NB4 (cell line): ENCODE measurements around the gene ASIP.

Experiments used
- POLR2A ChIP-seq: IDR thresholded peaks from 2 replicates; pipeline ENCODE4 v1.6.1; 2011; ENCODE audit warnings: mild to moderate bottlenecking; ENCODE audit not compliant: insufficient read length; ENCODE audit errors: extremely low read depth
- TF ChIP-seq, protein P1 (sequence below): IDR thresholded peaks from one replicate; pipeline ENCODE4 v1.5.1; 2012; ENCODE audit warnings: low read depth, low read length

- TF ChIP-seq, protein P1, sequence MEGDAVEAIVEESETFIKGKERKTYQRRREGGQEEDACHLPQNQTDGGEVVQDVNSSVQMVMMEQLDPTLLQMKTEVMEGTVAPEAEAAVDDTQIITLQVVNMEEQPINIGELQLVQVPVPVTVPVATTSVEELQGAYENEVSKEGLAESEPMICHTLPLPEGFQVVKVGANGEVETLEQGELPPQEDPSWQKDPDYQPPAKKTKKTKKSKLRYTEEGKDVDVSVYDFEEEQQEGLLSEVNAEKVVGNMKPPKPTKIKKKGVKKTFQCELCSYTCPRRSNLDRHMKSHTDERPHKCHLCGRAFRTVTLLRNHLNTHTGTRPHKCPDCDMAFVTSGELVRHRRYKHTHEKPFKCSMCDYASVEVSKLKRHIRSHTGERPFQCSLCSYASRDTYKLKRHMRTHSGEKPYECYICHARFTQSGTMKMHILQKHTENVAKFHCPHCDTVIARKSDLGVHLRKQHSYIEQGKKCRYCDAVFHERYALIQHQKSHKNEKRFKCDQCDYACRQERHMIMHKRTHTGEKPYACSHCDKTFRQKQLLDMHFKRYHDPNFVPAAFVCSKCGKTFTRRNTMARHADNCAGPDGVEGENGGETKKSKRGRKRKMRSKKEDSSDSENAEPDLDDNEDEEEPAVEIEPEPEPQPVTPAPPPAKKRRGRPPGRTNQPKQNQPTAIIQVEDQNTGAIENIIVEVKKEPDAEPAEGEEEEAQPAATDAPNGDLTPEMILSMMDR, result no peak
- TF ChIP-seq POLR2A, result no peak
Measured at GRCh38 chr20:34281177-34281576, 40.0 kb downstream of the ASIP start.
